ENCODE measurements around the gene TPP2. TPM values are rescaled to one million over a fixed set of nuclear protein-coding genes. Genes with fewer than 3 reads are reported as not detected.

Gene TPP2
- polyA plus RNA-seq, 4 donors, result 10.5 to 39.8 (median 15.4) TPM

DNA sequence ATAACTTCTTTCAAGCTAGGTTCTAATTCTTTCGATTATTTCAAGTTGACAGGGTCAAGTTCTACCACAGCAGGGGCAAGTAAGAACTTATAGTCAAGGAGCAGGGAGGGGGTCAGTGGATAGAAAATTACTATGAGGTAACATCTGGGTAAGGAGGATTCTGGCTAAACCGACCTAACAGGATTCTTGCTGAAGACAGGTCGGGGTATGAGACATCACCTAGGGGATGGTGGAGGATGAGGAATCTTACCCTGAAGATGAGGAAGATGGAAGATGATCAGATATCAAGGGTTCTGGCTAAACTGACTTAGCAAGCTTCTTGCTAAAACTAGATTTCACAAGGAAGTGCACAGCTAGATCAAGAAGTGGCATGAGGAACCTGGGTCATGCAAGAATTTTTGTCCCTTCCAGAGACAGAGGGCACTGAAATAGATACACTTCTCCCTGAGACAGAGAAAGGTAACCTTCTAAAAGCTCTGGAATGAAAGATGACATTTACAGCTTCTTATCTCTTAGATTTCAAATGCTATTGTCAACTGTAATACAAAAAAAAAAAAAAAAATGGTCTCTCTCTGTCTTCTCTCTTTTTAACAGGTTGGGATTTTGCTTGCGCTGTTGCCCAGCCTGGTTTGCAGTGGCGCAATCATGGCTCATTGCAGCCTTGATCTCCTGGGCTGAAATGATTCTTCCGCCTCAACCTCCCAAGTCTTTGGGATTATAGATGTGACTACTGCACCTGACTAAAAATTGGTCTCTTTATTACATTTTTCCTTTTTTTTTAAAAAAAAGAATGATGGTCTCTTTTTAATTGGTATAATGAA, 107.7 kb downstream of the TPP2 start:
- Histone ChIP-seq H3K4me3 (ENCODE audit: low read depth in 1 of 3, low read length in 3 of 3) (no peak overlapping the region), H3K9me3 (ENCODE audit: control insufficient read depth in 2 of 2, insufficient read depth in 1 of 2, low read depth in 1 of 2, low read length in 1 of 2) (no peaks in the 10 kb centered on the region), H3K27me3 (ENCODE audit: control insufficient read depth in 3 of 3, insufficient read depth in 3 of 3, low read length in 3 of 3) (peaks cover 0 to 4% (median 0%) of the 10 kb centered on the region in 3 donors), H3K27ac (ENCODE audit: low read depth in 1 of 3, low read length in 2 of 3) (no peak overlapping the region), H3K4me1 (ENCODE audit: control insufficient read depth in 3 of 3, insufficient read depth in 2 of 3, low read depth in 1 of 3, low read length in 2 of 3) (no peaks in the 10 kb centered on the region), H3K36me3 (ENCODE audit: control insufficient read depth in 3 of 3, insufficient read depth in 2 of 3, low read depth in 1 of 3, low read length in 3 of 3) (no peaks in the 10 kb centered on the region)
- DNase-seq (no peak), FAIRE-seq (no peak)
- whole genome bisulfite sequencing, 3 donors, result 79 to 82% (median 79%) methylated on average over 6 of the region's 6 CpGs

DNA sequence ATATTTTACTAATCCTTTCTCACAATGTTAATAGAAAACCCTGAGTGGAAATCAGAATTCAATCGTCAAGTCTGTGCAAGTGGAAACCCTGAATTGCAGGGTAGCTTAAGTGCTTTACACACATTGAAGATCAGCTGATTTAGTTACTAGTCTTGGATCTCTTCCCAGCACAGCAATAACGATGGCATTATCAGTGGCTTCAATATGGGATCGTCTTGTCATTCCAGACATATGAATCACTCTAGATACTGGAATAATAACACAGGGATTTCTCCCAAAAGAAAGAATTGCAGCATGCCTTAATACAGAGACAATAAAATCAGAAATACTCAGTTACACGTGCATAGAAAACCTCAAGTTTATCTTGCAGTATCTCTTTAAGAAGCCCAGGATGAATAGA, 110.7 kb downstream of the TPP2 start:
- peaks cover 0 to 5% of the 10 kb centered on the region in 2 donors for H3K9me3 ChIP-seq (ENCODE audit: control insufficient read depth in 2 of 2, insufficient read depth in 1 of 2, low read depth in 1 of 2, low read length in 1 of 2)
- H3K4me3 ChIP-seq (ENCODE audit: low read depth in 1 of 3, low read length in 3 of 3), result no peak overlapping the region
- H3K27ac ChIP-seq (ENCODE audit: low read depth in 1 of 3, low read length in 2 of 3), result no peak overlapping the region
- peaks cover 0 to 4% (median 0%) of the 10 kb centered on the region in 3 donors for H3K27me3 ChIP-seq (ENCODE audit: control insufficient read depth in 3 of 3, insufficient read depth in 3 of 3, low read length in 3 of 3)
- DNase-seq (no peak), FAIRE-seq (no peak)
- no peaks in the 10 kb centered on the region for H3K4me1 ChIP-seq (ENCODE audit: control insufficient read depth in 3 of 3, insufficient read depth in 2 of 3, low read depth in 1 of 3, low read length in 2 of 3)
- 9 to 35% (median 20%) methylated on average over 4 of the region's 4 CpGs for WGBS, 3 donors
- H3K36me3 ChIP-seq (ENCODE audit: control insufficient read depth in 3 of 3, insufficient read depth in 2 of 3, low read depth in 1 of 3, low read length in 3 of 3), result no peaks in the 10 kb centered on the region

DNA sequence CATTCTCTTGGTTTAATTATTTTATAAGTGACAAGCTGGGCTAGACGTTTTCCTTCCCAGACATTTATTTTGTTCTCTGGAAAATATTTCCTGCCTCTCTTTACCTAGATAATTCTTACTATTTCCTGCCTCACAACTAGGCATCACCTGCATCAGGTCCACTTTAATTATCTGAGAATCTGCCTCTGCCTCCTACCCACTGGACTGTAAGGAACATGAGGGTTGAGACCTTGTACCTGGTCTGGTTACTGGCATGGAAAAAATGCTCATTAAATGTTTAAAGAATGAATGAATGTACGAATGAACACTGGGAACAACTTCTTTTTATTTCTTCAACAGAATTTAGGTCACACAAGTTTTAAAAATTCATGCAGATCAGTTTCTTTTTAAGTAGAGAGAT, 111.4 kb downstream of the TPP2 start:
- Histone ChIP-seq H3K27ac (ENCODE audit: low read depth in 1 of 3, low read length in 2 of 3) (no peak overlapping the region), H3K9me3 (ENCODE audit: control insufficient read depth in 2 of 2, insufficient read depth in 1 of 2, low read depth in 1 of 2, low read length in 1 of 2) (peaks cover 0 to 5% of the 10 kb centered on the region in 2 donors), H3K27me3 (ENCODE audit: control insufficient read depth in 3 of 3, insufficient read depth in 3 of 3, low read length in 3 of 3) (peaks cover 0 to 4% (median 0%) of the 10 kb centered on the region in 3 donors), H3K4me3 (ENCODE audit: low read depth in 1 of 3, low read length in 3 of 3) (no peak overlapping the region), H3K4me1 (ENCODE audit: control insufficient read depth in 3 of 3, insufficient read depth in 2 of 3, low read depth in 1 of 3, low read length in 2 of 3) (no peaks in the 10 kb centered on the region), H3K36me3 (ENCODE audit: control insufficient read depth in 3 of 3, insufficient read depth in 2 of 3, low read depth in 1 of 3, low read length in 3 of 3) (no peaks in the 10 kb centered on the region)
- DNase-seq (no peak), FAIRE-seq (no peak)
- WGBS, 3 donors, result 47 to 59% (median 59%) methylated on average over 2 of the region's 2 CpGs

DNA sequence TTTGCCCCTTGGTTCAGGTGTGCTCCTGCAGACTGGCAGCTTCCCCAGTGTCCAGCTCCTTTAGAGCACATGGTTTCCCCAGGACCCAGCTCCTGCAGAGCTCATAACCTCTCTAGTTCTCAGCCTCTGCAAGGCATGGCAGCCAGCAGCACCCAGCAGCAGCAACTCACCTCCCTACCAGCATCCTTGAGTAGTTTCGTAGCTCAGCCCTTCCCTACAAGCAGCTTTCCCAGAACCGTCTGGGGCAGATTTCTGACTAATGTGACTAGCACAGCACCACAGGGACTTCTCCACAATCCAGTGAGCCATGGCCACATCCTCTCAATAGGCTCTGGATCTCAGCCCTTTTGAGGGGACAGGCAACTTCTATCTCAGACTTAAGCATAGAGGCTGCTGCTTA, 112.2 kb downstream of the TPP2 start:
- H3K9me3 ChIP-seq (ENCODE audit: control insufficient read depth in 2 of 2, insufficient read depth in 1 of 2, low read depth in 1 of 2, low read length in 1 of 2), result peaks cover 0 to 5% of the 10 kb centered on the region in 2 donors
- FAIRE-seq (no peak), DNase-seq (no peak)
- H3K4me1 ChIP-seq (ENCODE audit: control insufficient read depth in 3 of 3, insufficient read depth in 2 of 3, low read depth in 1 of 3, low read length in 2 of 3), result no peaks in the 10 kb centered on the region
- WGBS, 3 donors, result 77 to 86% (median 78%) methylated on average over 2 of the region's 2 CpGs
- H3K27ac ChIP-seq (ENCODE audit: low read depth in 1 of 3, low read length in 2 of 3), result no peak overlapping the region
- H3K4me3 ChIP-seq (ENCODE audit: low read depth in 1 of 3, low read length in 3 of 3), result no peak overlapping the region
- H3K27me3 ChIP-seq (ENCODE audit: control insufficient read depth in 3 of 3, insufficient read depth in 3 of 3, low read length in 3 of 3), result peaks cover 0 to 4% (median 0%) of the 10 kb centered on the region in 3 donors
- no peaks in the 10 kb centered on the region for H3K36me3 ChIP-seq (ENCODE audit: control insufficient read depth in 3 of 3, insufficient read depth in 2 of 3, low read depth in 1 of 3, low read length in 3 of 3)

DNA sequence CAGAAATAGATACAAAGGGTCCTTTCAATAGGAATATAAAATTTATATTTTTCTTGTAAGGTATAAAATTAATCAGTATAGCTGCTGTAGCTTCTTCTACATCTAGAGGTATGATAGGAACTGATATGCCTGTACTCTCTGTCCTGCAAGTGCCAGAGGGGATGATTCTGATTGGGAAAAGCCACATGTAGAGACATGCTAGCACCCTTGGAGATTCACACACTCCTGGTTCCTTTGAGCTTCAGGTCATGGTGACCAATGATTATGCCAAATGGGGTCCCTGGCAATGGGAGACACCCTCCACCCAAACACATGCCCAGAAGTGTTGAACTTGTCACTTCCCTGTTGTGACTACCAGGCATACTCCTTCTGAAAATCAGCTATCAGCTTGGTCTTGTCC, 112.8 kb downstream of the TPP2 start:
- DNase-seq, result no peak
- Histone ChIP-seq H3K27me3 (ENCODE audit: control insufficient read depth in 3 of 3, insufficient read depth in 3 of 3, low read length in 3 of 3) (peaks cover 0 to 4% (median 0%) of the 10 kb centered on the region in 3 donors), H3K9me3 (ENCODE audit: control insufficient read depth in 2 of 2, insufficient read depth in 1 of 2, low read depth in 1 of 2, low read length in 1 of 2) (peaks cover 0 to 5% of the 10 kb centered on the region in 2 donors), H3K4me1 (ENCODE audit: control insufficient read depth in 3 of 3, insufficient read depth in 2 of 3, low read depth in 1 of 3, low read length in 2 of 3) (no peaks in the 10 kb centered on the region), H3K27ac (ENCODE audit: low read depth in 1 of 3, low read length in 2 of 3) (no peak overlapping the region), H3K4me3 (ENCODE audit: low read depth in 1 of 3, low read length in 3 of 3) (no peak overlapping the region), H3K36me3 (ENCODE audit: control insufficient read depth in 3 of 3, insufficient read depth in 2 of 3, low read depth in 1 of 3, low read length in 3 of 3) (no peaks in the 10 kb centered on the region)
- FAIRE-seq, result no peak

DNA sequence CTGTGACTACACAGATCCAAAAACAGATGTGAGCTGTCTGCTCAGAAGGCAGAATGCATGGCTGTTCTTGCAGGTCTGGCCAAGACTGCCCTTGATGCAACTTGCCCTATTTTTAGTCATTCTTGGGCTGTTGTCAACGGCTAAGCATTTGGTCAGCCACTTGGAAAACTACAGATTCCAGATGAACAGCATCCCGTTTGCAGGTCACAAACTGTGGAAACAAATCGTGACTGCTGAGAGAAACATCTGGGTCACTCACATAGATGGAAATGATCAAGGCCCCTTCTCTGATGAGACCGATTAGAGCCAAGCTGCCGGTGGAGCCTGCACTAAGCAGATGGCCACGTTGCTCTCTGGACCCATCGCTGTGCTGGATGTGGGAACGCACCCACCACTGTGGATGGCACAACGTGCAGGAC, 113.5 kb downstream of the TPP2 start:
- H3K27ac ChIP-seq (ENCODE audit: low read depth in 1 of 3, low read length in 2 of 3), result no peak overlapping the region
- peaks cover 0 to 5% of the 10 kb centered on the region in 2 donors for H3K9me3 ChIP-seq (ENCODE audit: control insufficient read depth in 2 of 2, insufficient read depth in 1 of 2, low read depth in 1 of 2, low read length in 1 of 2)
- H3K4me1 ChIP-seq (ENCODE audit: control insufficient read depth in 3 of 3, insufficient read depth in 2 of 3, low read depth in 1 of 3, low read length in 2 of 3), result no peaks in the 10 kb centered on the region
- no peak for DNase-seq
- peaks cover 0 to 4% (median 0%) of the 10 kb centered on the region in 3 donors for H3K27me3 ChIP-seq (ENCODE audit: control insufficient read depth in 3 of 3, insufficient read depth in 3 of 3, low read length in 3 of 3)
- 84 to 89% (median 85%) methylated on average over 9 of the region's 9 CpGs for WGBS, 3 donors
- no peaks in the 10 kb centered on the region for H3K36me3 ChIP-seq (ENCODE audit: control insufficient read depth in 3 of 3, insufficient read depth in 2 of 3, low read depth in 1 of 3, low read length in 3 of 3)
- H3K4me3 ChIP-seq (ENCODE audit: low read depth in 1 of 3, low read length in 3 of 3), result no peak overlapping the region
- FAIRE-seq, result no peak

DNA sequence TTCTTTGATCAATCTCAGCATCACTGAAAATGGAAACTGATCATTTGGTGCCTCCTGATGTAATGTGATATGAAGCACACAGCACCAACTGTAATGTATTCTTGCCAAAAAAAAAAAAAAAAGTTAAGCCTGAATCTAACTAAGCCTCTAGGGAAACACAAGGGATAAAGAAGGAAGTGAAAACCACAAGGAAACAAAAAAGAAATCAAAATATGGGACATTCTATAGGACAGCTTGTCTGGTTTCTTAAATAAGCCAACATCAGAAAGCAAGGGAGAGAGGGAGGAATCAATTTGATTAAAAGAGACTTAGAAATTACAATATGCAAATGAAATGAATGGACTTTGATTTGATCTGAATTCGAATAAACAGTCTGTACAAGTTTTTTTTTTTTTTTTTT, 118.7 kb downstream of the TPP2 start:
- no peak for FAIRE-seq
- no peak for DNase-seq
- 23 to 53% (median 37%) methylated on average over 1 of the region's 1 CpG for WGBS, 3 donors
- Histone ChIP-seq H3K27me3 (ENCODE audit: control insufficient read depth in 3 of 3, insufficient read depth in 3 of 3, low read length in 3 of 3) (peaks cover 0 to 2% (median 0%) of the 10 kb centered on the region in 3 donors), H3K27ac (ENCODE audit: low read depth in 1 of 3, low read length in 2 of 3) (no peak overlapping the region), H3K9me3 (ENCODE audit: control insufficient read depth in 2 of 2, insufficient read depth in 1 of 2, low read depth in 1 of 2, low read length in 1 of 2) (no peaks in the 10 kb centered on the region), H3K4me1 (ENCODE audit: control insufficient read depth in 3 of 3, insufficient read depth in 2 of 3, low read depth in 1 of 3, low read length in 2 of 3) (no peaks in the 10 kb centered on the region), H3K4me3 (ENCODE audit: low read depth in 1 of 3, low read length in 3 of 3) (no peak overlapping the region), H3K36me3 (ENCODE audit: control insufficient read depth in 3 of 3, insufficient read depth in 2 of 3, low read depth in 1 of 3, low read length in 3 of 3) (no peaks in the 10 kb centered on the region)

DNA sequence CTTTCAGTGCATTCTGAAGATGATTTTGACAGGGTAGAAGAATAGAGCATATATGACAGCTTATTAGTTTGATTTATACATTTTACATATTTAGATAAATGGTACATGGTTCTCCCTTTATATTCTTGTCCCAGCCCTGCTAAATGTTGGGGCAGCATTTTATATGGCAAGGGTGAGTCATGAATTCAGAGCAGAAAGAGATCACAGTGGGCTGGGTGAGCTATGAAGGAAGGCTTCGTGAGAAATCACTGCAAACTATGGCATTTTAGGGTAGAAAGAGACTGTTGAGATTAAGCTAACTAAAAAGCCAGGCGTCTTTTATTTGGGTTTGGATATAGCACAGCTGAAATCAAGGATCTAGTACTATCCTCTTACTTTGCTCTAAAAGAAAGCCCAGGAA, 122.0 kb downstream of the TPP2 start:
- WGBS, 3 donors, result 65 to 74% (median 72%) methylated on average over 2 of the region's 2 CpGs
- no peaks in the 10 kb centered on the region for H3K4me1 ChIP-seq (ENCODE audit: control insufficient read depth in 3 of 3, insufficient read depth in 2 of 3, low read depth in 1 of 3, low read length in 2 of 3)
- FAIRE-seq (no peak), DNase-seq (no peak)
- no peaks in the 10 kb centered on the region for H3K36me3 ChIP-seq (ENCODE audit: control insufficient read depth in 3 of 3, insufficient read depth in 2 of 3, low read depth in 1 of 3, low read length in 3 of 3)
- H3K9me3 ChIP-seq (ENCODE audit: control insufficient read depth in 2 of 2, insufficient read depth in 1 of 2, low read depth in 1 of 2, low read length in 1 of 2), result no peaks in the 10 kb centered on the region
- H3K27ac ChIP-seq (ENCODE audit: low read depth in 1 of 3, low read length in 2 of 3), result no peak overlapping the region
- H3K4me3 ChIP-seq (ENCODE audit: low read depth in 1 of 3, low read length in 3 of 3), result no peak overlapping the region
- peaks cover 0 to 2% (median 0%) of the 10 kb centered on the region in 3 donors for H3K27me3 ChIP-seq (ENCODE audit: control insufficient read depth in 3 of 3, insufficient read depth in 3 of 3, low read length in 3 of 3)

Data from small intestine (tissue), 7 donors.